Heart right ventricle (tissue), 16 donors: ENCODE measurements around the gene SUFU. TPM values are rescaled to one million over a fixed set of nuclear protein-coding genes. Genes with fewer than 3 reads are reported as not detected.

Experiments used
- ATAC-seq, 8 donors: fragments of 200-7000 bp; cut with Tn5 transposase; one replicate each; pipeline ENCODE4 v1.9.1; 2020; ENCODE audit warnings: mild to moderate bottlenecking in 8 of 8, moderate library complexity in 8 of 8, moderate number of reproducible peaks in 1 of 8
- DNase-seq, 2 donors: peaks; one replicate each; pipeline ENCODE4 v3.0.0-alpha.2; 2020
- H3K27ac ChIP-seq, 10 donors: fragments of 200-600 bp; sonication (generic) in 2 of 10; one replicate each; pipeline versions ENCODE4 v1.5.0 to v1.8.0; 2020 to 2022; ENCODE audit warnings: mild to moderate bottlenecking in 3 of 10
- H3K27me3 ChIP-seq, 7 donors: fragments of 200-600 bp; one replicate each; pipeline ENCODE4 v1.8.0; 2021 to 2022; ENCODE audit warnings: mild to moderate bottlenecking in 2 of 7
- H3K36me3 ChIP-seq, 9 donors: fragments of 200-600 bp; sonication (generic) in 1 of 9; one replicate each; pipeline versions ENCODE4 v1.5.0 to v1.8.0; 2020 to 2022; ENCODE audit warnings: mild to moderate bottlenecking in 2 of 9
- H3K4me1 ChIP-seq, 9 donors: fragments of 200-600 bp; sonication (generic) in 1 of 9; one replicate each; pipeline versions ENCODE4 v1.5.0 to v1.8.0; 2020 to 2022; ENCODE audit warnings: mild to moderate bottlenecking in 4 of 9
- H3K4me3 ChIP-seq, 10 donors: fragments of 200-600 bp; sonication (generic) in 2 of 10; one replicate each; pipeline versions ENCODE4 v1.5.0 to v1.8.0; 2020 to 2022; ENCODE audit warnings: mild to moderate bottlenecking in 7 of 10, moderate library complexity in 2 of 10
- H3K9me3 ChIP-seq, 11 donors: fragments of 200-600 bp in 10 of 11; sonication (generic) in 2 of 11; one replicate each; pipeline versions ENCODE4 v1.5.0 to v1.8.0; 2013 to 2022; ENCODE audit warnings: mild to moderate bottlenecking in 2 of 11, control low read depth in 1 of 11, moderate library complexity in 1 of 11
- WGBS, 2 donors: extraction: QIAGEN DNeasy Blood & Tissue Kit; methylation state at CpG; one replicate each; pipeline ENCODE4 v1.1.7; 2013; ENCODE audit warnings: inconsistent platforms in 1 of 2; 5-methylcytosine and 5-hydroxymethylcytosine counted together
- intact Hi-C, 10 donors: fragments of 100-400 bp; cut with DNase I; formaldehyde crosslinking; loops; one replicate each; pipeline versions ENCODE4 v1.11.1 to v1.14.2; 2022
- polyA plus RNA-seq, 2 donors: library from polyadenylated mRNA; stranded (reverse); fragments of 200-250 nt; gene quantifications; one replicate each; pipeline ENCODE4 v1.2.3, GENCODE V29; 2013
- total RNA-seq, 10 donors: library from RNA; stranded (reverse); fragmentation: NEBNext Ultra II Directional in 3 of 10; extraction: Animal tissue kit (Norgen Biotek cat#: 25700) in 3 of 10; gene quantifications; one replicate each; pipeline versions ENCODE4 v1.2.1 to v1.2.4, GENCODE V29; 2021 to 2023
- TF ChIP-seq, protein P1 (sequence below), 9 donors: fragments of 200-600 bp; sonication (generic) in 2 of 9; IDR thresholded peaks; one replicate each; pipeline versions ENCODE4 v1.5.0 to v1.8.0; 2021 to 2022; ENCODE audit warnings: antibody characterized with exemption in 9 of 9, mild to moderate bottlenecking in 5 of 9, moderate library complexity in 1 of 9
- donor health status: Arrhythmogenic right ventricular cardiomyopathy.
- donor health status: ischemic (EF 13 %, LVEDD 7.1; RV severe dilation, severe dysfunction).
- donor health status: healthy with polysubstance abuse.
- donor health status: DM: no; HTN: yes; CAD: no.
- donor health status: DM: no; HTN: no; CAD: no.
- donor health status: ischemic (EF 25% LVEDD 6.9; RV normal size, moderate dysfunction).
- donor health status: ischemic (EF 25% LVEDD 5.7; RV mildly dilated, moderate dysfunction).
- donor health status: healthy.
- donor health status: DM: yes; HTN: yes; CAD: no.
- donor health status: Ischemic cardiomyopathy.
- donor health status: ischemic (EF 35%, LVEDD 5.7; RV mildly dilated, moderate dysfunction).
- donor health status: nonischemic (EF 11% LVEDD 7.7; RV severe dilation, severe dysfunction).
- donor health status: DM: yes; HTN: yes; CAD: no.
- donor health status: PGD.
- donor health status: ischemic (EF 29% LVEDD 5.4; RV normal size, mild dysfunction).
- donor health status: nonischemic (EF 23%, LVEDD 6.1; RV moderate dilation, normal function).

SUFU gene
- total and polyA plus RNA-seq, 12 donors = 3.3 to 10.1 (median 7.2) TPM

DNA sequence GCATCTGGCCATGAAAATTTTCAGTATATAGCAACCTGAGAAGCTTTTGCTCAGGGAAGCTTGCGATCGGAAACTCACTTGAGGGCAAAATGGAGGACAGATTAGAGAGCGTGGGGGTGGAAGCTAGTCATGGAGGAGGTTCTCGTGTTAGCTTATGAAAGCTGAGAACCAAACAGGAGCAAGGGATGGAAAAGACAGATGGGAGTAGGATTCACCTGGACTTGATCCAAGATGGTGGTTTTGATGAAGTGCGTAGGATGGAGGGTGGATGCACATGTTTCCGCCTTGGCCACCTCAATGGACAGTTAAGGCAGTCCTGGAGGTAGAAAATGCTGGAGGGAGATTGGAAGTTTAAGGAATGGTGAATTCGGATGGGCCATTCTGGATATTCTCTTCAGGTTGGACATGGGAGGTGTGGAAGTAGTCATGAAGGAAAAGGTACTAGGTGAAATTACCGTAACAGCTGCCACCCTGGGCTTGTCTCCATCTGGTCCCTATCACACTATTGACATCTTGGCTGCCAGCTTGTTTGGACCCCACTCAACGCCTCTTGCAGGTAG lies 46.1 kb upstream of the SUFU start:
- TF ChIP-seq, protein P1, sequence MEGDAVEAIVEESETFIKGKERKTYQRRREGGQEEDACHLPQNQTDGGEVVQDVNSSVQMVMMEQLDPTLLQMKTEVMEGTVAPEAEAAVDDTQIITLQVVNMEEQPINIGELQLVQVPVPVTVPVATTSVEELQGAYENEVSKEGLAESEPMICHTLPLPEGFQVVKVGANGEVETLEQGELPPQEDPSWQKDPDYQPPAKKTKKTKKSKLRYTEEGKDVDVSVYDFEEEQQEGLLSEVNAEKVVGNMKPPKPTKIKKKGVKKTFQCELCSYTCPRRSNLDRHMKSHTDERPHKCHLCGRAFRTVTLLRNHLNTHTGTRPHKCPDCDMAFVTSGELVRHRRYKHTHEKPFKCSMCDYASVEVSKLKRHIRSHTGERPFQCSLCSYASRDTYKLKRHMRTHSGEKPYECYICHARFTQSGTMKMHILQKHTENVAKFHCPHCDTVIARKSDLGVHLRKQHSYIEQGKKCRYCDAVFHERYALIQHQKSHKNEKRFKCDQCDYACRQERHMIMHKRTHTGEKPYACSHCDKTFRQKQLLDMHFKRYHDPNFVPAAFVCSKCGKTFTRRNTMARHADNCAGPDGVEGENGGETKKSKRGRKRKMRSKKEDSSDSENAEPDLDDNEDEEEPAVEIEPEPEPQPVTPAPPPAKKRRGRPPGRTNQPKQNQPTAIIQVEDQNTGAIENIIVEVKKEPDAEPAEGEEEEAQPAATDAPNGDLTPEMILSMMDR (IDR thresholded peaks at IDR 0.05) = no peak
- WGBS, 2 donors = 82 to 86% methylated on average over 9 of the region's 9 CpGs

DNA sequence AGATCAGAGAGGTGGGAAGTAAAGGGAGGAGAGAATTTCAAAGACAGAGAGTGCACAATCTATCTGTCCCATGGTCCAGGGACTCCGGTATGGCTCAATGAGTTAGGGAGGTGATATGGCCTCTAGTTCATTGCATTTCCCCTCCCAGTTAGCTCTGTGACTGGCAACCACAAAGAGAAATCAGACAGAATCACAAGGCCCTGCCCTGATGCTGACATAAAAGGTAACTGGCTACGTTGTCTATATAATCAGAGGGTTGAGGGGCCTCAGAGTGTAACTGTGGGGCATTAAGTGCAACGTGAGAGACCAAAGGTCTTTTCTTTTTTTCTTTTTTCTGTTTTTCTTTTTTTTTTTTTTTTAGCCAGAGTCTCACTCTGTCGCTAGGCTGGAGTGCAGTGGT lies 45.1 kb upstream of the SUFU start:
- WGBS, 2 donors = 85% methylated on average over 4 of the region's 4 CpGs
- Histone ChIP-seq H3K4me3 (no peak overlapping the region), H3K9me3 (no peaks in the 10 kb centered on the region), H3K27me3 (no peaks in the 10 kb centered on the region), H3K27ac (no peak overlapping the region), H3K4me1 (peaks cover 0 to 61% (median 12%) of the 10 kb centered on the region in 9 donors), H3K36me3 (peaks cover 0 to 12% (median 0%) of the 10 kb centered on the region in 9 donors)
- DNase-seq (no peak), ATAC-seq (no peak)
- intact Hi-C loops = loop anchor here in 1 of 10 donors (10.0 kb wide), 1 partner anchor 64 kb away; the partner anchor contains the start of gene NFKB2
- TF ChIP-seq, protein P1 (IDR thresholded peaks at IDR 0.05) = no peak

More for the DNA sequence above, 46.1 kb upstream of the SUFU start:
- H3K4me3 ChIP-seq = no peak overlapping the region
- H3K9me3 ChIP-seq = no peaks in the 10 kb centered on the region
- H3K27ac ChIP-seq = no peak overlapping the region
- DNase-seq = no peak
- H3K27me3 ChIP-seq = no peaks in the 10 kb centered on the region
- H3K36me3 ChIP-seq = peaks cover 0 to 12% (median 0%) of the 10 kb centered on the region in 9 donors
- intact Hi-C loops = loop anchor here in 1 of 10 donors (10.0 kb wide), 1 partner anchor 63 kb away; the partner anchor contains the start of gene NFKB2
- ATAC-seq = no peak
- H3K4me1 ChIP-seq = peaks cover 0 to 63% (median 12%) of the 10 kb centered on the region in 9 donors

DNA sequence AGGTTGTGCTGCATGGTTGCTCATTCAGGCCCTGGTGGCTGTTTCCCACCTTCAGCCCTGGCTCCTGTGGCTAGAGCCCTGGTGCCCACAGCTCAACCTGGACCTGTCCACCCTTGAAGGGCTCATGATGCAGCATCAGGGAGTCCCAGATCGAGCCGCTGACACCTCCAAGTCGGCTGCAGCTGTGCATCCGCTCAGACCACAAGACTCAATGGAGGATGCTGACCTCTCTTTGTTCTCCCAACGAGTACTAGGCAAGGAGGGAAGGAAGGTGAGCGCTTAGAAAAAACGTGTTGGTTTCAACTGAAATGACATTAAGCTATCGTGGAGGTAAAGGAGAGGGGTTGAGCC lies 43.0 kb upstream of the SUFU start:
- peaks cover 0 to 6% (median 0%) of the 10 kb centered on the region in 9 donors for H3K36me3 ChIP-seq
- intact Hi-C loops = loop anchor here in 1 of 10 donors (5.0 kb wide), 1 partner anchor 39 kb away; the partner anchor contains the start of gene FBXL15
- no peaks in the 10 kb centered on the region for H3K27me3 ChIP-seq
- H3K4me1 ChIP-seq = peaks cover 0 to 42% (median 12%) of the 10 kb centered on the region in 9 donors
- DNase-seq (no peak), ATAC-seq (peak in 6 of 8 donors; percentile 13 to 30 (median 18))
- no peaks in the 10 kb centered on the region for H3K9me3 ChIP-seq
- peak overlapping the region in 3 of 10 donors; percentile 39 to 62 (median 59) for H3K27ac ChIP-seq
- H3K4me3 ChIP-seq = peak overlapping the region in 9 of 10 donors; percentile 41 to 65 (median 62)
- 25 to 35% methylated on average over 8 of the region's 8 CpGs for whole genome bisulfite sequencing, 2 donors
- TF ChIP-seq, protein P1 (IDR thresholded peaks at IDR 0.05) = no peak

DNA sequence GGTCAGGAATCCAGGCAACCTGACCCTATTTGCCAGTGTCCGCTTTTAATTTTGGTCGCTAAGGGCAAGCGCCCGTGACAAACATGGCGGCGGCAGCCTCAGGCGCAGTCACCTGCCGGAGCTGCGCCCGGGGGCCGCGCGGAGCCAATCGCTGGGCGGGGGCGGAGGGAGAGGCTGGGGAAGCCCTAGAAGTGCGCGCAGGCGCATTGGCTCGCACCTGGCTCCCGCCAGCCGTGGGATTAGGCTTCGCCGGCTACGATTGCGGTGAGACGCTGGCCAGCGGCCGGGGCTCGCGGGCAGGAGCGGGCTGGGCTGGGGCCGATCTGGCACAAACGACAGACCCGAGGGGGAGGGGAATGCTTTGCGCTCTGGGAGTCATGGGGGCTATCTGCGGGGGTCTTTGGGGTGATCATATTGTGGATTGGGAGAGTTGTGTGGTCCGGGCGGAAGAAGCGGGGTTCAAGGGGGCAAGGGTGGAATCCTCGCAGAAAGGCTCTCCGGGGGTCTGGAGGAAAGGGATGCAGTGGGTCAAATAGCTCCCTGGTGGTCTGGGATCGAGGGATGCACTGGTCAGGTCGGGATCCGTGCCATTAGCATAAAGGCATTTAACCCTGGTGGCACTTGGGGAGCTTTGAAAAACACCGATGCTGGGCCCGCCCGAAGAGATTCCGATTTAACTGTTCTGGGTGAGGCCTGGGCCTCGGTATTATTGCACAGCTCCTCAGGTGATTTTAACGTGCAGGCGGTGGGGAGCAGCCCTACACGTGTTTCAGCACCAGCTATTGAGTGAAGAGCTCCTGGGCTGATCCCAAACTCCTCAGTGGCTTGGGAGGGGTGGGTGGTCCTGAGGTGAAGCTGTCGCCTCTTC lies 42.4 kb upstream of the SUFU start:
- intact Hi-C loops = loop anchor here in 1 of 10 donors (5.0 kb wide), 1 partner anchor 39 kb away; the partner anchor contains the start of gene FBXL15
- TF ChIP-seq, protein P1 (IDR thresholded peaks at IDR 0.05) = no peak
- peak overlapping the region in 4 of 10 donors; percentile 35 to 62 (median 49) for H3K27ac ChIP-seq

More for the DNA sequence above, 42.4 kb upstream of the SUFU start:
- ATAC-seq (peak; percentile 95 to 98 (median 97)), DNase-seq (peak; percentile 90 to 94)
- Histone ChIP-seq H3K9me3 (no peaks in the 10 kb centered on the region), H3K4me3 (peak overlapping the region; percentile 19 to 65 (median 62)), H3K4me1 (peaks cover 0 to 36% (median 12%) of the 10 kb centered on the region in 9 donors), H3K36me3 (no peaks in the 10 kb centered on the region), H3K27me3 (no peaks in the 10 kb centered on the region)
- 5% methylated on average over 54 of the region's 54 CpGs for WGBS, 2 donors
